GM18517 (cell line): ENCODE results near the gene PFDN1.
"Not testable (repeated sequence)": the region's sequence is repeated elsewhere in the genome, so short reads cannot be mapped to it uniquely, and the experiment has no call there.

Source experiments
- ATAC-seq: cut with Tn5 transposase; IDR thresholded peaks from one replicate; pipeline ENCODE4 v1.9.1; 2021; ENCODE audit warnings: mild to moderate bottlenecking, moderate library complexity; ENCODE audit not compliant: unreplicated experiment

Gene PFDN1

DNA sequence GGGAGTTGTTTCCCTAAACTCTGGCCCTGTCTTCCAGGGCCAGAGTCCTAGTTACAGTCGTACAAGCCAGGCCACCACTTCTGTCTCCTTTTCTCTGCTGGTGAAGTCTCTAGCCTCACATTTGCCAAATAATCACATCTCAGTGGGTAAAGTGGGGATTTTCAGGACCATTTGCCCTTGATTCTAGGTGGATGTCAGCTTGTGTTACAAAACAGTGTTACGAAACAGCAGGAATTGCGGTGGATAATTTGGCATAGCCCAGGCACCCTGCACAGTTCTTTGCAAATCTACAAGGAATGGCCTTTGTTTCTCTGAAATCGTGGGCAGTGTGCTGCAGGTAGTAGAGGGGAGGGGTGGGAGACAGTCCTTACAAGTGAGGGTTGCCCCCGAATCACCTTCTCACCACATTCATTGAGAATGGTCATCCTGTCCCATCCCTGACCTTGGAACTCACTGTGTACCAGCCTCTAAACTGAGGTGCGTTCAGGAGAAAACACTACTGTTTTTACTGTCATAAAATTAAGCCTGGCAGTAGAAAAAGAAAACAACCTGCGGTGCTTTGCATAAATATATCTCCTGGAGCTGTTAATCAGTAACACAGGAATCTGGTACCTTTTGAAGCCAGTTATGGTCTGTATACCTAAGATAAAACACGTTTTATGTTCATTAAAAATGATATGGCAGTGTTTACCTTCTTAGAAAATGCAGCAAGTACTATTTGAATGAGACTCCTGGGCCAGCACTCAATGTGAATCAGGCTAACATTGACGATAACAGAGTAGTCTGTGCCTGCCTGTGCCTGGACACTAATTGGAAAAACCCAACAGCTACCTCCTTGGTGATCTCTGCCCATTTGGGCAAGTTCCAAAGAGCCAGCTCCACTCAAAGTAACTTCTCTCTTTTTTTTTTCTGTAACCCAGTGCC lies 83.6 kb downstream of the PFDN1 start:
- peak; percentile 23 for ATAC-seq

DNA sequence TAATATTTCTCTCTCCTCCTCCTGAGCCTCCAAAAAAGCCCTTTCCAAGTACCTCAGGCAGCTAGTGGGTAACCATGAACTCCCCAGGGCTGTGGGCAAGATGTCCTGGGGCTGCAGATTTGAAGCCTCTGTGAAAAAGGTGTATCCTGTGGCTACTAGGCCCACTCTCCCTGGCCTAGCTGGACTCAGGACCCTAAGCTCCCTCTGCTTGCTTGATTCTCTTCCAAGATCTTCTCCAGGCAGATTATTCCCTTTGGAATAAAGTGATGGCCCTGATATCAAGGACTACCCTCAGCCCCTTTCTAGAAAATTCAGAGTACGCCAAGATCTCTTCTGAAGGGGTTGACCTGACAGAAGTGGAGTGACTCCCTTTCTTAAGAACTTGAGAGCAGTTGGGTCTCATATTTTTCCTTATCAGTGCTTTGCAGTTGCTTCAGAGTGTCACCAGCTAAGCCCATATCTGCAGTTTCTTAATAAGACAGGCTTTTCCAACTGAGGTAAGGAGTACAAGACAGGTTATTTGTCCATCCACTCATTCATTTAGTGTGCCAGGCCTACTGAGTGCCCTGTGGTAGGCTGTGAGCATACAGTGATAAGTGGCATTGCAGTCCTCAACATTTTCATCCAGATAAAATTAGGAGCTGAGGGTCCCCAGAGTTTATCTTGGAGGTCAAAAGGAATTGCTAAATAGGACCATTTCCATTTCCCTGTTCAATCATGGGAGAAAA lies 85.4 kb downstream of the PFDN1 start:
- no peak for ATAC-seq

DNA sequence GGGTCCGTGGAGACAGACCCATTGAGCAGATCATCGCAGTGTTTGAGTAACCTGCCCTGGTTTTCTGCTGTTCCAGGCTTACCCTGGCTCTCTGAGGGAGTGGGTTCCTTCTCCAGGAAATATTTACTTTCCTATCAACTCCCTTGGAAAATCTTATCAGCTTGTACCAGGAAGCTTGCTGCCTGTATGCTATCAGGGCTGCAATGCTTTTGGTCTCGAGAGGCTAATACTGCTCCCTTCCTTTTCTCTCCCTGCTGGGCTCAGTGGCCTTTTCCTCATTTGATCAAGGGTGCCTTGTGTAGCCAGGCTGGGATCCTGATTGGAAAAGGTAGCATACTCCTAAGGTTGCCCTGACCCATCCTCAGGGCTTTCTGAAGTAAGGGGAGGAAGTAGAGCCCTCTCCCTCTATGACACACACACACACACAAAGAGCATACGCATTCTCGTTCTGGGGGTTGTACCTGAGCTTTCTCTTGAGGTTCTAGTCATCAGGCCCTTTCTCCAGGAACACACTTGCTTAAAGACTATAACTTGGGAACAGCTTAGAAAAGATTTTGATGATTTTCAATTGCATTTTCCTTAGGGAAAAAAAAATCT lies 86.3 kb downstream of the PFDN1 start:
- ATAC-seq, result no peak

DNA sequence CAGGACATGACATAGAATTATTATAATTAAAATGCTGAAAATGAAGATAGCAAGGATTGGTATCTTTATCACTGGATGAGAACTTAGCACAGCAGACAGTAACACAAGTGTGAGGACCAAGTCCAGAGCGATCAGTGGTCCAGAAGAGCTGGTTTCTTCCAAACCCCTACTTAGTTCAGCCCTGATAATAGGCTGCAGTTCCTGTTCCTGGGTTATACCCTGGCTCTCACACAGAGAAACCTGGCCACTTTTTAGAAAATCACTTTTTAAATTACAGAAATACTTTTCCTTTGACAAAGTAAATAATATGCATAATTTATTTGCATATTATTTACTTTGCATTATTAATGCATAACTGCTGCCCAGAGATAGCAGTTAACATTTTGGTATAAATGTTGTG lies 87.6 kb downstream of the PFDN1 start:
- no peak for ATAC-seq

DNA sequence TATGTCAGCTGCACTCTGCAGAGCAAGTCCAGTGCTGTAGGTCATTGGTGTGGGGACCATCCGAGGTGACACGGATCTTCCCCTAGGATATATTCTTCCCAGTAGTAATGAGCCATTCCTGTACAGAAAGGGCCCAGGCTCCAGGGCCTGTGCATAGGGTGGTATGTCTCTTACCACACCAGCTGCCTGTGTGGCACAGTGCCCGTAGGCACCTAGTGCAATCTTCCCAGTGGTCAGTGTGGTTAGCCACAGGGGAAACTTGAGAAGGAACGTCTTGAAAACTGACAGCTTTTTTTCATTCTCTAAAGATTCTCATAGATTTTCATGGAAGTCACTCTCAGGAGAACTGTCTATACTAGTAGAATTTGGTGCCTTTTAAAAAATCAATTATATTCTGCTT lies 88.1 kb downstream of the PFDN1 start:
- ATAC-seq, result no peak

DNA sequence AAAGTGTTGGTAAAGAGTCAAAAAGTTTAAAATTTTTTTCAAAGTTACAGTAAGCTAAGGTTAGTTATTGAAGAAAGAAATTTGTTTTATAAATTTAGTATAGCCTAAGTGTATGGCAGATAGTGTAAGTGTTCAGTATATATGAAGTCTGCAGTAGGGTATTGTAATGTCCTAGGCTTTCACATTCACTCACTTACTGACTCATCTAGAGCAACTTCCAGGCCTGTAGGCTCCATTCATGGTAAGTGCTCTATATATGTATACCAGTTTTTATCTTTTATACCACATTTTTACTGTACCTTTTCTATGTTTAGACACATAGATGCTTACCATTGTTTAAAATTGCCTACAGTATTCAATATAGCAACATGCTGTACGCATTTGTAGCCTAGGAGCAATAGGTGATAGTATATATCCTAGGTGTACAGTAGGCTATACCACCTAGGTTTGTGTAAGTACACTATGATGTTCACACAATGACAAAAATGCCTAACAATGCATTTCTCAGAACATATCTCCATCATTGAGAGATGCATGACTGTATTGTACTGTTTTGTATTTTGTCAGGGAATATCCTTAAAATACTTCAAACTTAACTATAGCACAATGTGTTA lies 89.4 kb downstream of the PFDN1 start:
- peak; percentile 89 for ATAC-seq

DNA sequence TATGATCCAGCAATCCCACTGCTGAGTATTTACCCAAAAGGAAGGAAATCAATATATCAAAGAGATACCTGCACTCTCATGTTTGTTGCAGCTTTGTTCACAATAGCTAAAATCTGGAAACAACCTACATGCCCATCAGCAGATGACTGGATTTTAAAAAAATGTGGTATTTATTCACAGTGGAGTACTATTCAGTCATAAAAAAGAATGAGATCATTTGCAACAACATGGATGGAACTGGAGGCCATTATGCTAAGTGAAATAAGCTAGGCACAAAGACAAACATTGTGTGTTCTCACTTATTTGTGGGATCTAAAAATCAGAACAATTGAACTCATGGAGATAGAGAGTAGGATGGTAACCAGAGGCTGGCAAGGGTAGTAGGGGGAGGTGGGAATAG lies 94.8 kb downstream of the PFDN1 start:
- ATAC-seq, result no peak

DNA sequence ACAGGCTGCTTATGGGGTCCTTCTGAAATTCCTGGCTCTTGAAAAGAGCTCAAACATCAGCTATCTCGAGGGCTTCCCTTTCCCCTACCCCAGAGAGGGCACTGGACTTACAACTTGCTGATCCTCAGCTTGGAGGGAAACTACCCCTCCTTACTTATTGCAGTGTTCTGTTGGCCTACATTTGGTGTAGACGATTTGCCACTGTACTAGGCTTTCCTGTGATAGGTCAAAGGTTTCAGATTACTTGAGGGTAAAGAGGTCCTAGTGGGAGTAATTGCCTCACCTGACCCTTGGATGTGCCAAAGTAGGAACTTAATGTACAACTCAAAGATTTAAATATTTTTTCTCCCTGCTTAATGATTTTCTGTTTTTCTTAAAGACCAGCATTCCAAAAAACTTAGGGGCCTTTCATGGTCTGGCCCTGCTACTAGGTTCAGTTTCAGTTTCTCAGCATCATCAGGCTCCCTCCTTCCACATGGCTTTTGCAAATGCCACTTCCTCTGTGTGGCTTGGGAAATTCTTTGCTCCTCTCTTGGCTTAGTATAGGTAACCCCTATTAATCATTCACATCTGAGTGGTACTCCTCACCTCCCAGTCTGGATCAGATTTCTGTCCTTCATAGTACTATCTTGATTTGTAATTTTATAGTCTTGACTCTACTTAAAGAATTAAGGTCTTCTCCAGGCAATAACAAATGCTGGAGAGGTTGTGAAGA lies 95.5 kb downstream of the PFDN1 start:
- no peak for ATAC-seq

DNA sequence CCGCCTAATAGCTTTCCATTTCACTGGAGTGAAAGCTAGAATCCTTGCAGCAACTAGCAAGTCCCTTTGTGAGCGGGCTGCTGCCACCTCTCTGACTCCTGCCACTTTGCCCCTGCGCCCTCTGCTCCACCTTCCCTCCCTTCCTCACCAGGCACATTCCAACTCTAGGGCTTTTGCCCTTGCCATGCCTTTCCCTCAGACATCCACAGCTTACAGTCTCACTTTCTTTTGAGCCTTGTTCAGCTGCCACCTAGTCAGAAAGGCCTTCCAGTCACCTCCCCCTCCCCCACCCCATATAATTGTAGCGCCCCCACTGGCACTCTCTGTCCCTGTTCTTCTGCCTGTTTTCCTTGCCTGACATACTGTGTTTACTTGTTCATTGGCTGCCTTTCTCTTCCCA lies 96.9 kb downstream of the PFDN1 start:
- ATAC-seq, result no peak

DNA sequence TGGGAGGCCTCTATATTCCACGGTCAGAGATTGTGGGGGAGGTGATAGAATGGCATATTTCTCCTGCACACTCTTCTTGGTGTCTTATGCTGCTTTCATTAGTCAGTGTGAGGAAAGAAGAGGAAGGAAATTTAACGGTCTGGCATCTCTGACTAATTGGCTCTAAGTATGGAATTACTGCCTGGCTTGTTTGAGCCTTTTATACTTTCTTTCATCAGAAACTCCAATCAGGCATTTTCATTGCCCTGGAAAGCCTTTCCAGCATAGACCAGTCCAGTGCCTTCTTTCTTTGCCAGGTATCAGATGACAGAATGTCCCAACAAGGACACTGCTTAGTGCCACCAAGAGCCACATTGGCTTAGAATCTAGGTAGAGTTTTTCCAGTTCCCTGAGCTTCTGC lies 97.7 kb downstream of the PFDN1 start:
- no peak for ATAC-seq

DNA sequence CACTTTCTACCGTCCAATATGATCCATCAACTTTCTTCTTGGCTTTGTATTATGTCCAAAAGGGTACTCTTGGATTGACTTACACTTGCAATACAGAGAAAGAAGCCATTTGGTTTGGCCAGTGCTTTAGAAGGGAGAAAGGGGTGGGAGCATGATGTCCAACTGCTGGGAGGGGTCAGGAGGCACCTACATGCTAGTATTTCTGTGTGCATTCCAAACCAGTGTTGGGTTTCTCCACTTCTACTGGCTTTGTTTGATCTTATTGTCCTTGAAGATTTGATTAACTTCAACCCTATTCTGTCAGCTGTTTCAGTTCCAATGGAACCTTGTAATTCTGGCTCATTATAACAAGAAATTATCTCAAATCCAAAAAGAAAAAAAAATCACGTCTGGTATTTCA lies 100.3 kb downstream of the PFDN1 start:
- ATAC-seq, result no peak

DNA sequence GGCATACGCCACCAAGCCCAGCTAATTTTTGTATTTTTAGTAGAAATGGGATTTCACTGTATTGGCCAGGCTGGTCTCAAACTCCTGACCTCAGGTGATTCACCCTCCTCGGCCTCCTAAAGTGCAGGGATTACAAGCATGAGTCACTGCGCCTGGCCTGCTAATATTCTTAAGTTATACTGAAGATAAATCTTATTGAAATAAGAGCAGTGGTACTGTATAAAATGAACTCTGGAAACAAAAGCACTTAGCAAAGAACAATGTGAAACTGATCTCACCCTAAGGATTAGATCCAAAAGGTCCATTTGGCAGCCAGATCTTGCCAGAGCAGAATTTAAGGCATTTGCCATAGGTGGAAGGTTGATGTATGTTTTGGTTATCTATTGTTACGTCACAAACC lies 100.8 kb downstream of the PFDN1 start:
- no peak for ATAC-seq

DNA sequence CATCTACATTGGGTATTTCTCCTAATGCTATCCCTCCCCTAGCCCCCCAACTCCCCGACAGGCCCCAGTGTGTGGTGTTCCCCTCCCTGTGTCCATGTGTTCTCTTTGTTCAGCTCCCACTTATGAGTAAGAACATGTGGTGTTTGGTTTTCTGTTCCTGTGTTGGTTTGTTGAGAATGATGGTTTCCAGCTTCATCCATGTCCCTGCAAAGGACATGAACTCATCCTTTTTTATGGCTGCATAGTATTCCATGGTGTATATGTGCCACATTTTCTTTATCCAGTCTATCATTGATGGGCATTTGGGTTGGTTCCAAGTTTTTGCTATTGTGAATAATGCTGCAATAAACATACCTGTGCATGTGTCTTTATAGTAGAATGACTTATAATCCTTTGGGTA lies 104.0 kb downstream of the PFDN1 start:
- not testable (repeated sequence) for ATAC-seq

DNA sequence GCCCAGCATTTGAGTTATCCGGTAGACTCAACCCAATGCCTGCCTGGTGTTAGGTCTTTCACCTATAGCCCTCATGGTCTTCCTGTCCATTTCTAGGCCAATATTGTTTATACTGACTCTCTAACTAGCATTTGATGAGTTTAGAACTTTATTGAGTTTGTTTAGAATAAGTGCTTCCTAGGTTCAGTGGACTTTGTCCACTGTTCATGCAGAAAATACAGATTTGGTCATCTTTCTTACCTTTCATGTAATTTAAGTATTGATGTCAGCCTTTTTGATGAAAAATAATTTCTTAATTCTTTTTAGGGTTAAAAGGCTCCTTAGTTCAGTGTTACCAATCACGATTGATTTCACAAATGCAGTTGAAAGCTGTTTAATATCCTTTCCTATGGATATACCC lies 105.9 kb downstream of the PFDN1 start:
- ATAC-seq, result no peak

DNA sequence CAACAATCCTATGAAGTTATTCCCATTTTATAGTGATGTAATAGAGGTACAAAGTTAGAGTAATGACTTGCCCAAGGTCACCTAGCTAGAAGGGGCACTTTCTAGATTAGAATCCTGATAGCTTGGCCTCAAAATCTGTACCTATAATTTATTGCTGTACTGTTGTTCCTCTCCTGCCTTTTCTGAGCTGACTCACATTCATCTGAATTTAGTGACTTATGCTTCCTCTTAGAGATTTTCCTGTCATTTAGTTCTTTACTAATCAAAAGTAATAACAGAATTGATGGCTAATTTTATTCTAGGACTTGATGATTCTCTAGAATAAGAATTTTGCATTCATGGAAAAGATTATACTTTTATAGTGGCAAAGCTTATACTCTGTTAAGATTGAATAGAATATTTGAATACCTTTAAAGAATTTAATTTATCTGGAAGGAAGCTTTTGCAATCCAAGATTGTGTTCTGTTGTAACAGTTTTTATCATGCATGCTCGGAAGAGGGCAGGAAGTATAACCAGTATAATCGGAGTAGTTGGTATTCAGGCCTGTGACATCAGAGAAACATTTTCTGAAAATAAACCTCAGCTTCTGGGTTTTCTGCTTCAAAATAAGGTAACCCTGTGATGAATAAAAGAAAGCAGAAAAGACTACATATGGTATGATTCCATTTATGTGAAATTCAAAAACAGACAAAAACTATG lies 106.6 kb downstream of the PFDN1 start:
- no peak for ATAC-seq
